OCI-LY1 (cell line): ENCODE data around the gene NUDCD3.

Source experiments
- H2AFZ ChIP-seq: fragments of 200-600 bp; sonication (generic), shearing (Covaris generic); 2 replicates; pipeline ENCODE4 v1.6.0; 2014; ENCODE audit warnings: antibody characterized with exemption, mild to moderate bottlenecking, low read length
- H3F3A ChIP-seq: fragments of 200-600 bp; sonication (generic), shearing (Covaris generic); 2 replicates; pipeline ENCODE4 v1.6.0; 2014; ENCODE audit warnings: mild to moderate bottlenecking, antibody characterized with exemption, low read length, moderate library complexity; ENCODE audit not compliant: insufficient read depth
- H3K27ac ChIP-seq: fragments of 200-600 bp; sonication (generic); 2 replicates; pipeline ENCODE4 v1.5.1; 2014; ENCODE audit warnings: low read length, mixed run types, mild to moderate bottlenecking, low read depth; ENCODE audit not compliant: poor library complexity, severe bottlenecking
- H3K27me3 ChIP-seq: fragments of 200-600 bp; sonication (generic); 2 replicates; pipeline ENCODE4 v1.6.0; 2014; ENCODE audit warnings: antibody characterized with exemption, mild to moderate bottlenecking, low read length, moderate library complexity; ENCODE audit not compliant: insufficient read depth
- H3K36me3 ChIP-seq: fragments of 200-600 bp; sonication (generic); 2 replicates; pipeline ENCODE4 v1.6.1; 2014; ENCODE audit warnings: mild to moderate bottlenecking, antibody characterized with exemption, low read length, moderate library complexity, mixed read lengths; ENCODE audit not compliant: insufficient read depth
- H3K4me1 ChIP-seq: fragments of 200-600 bp; sonication (generic); 2 replicates; pipeline ENCODE4 v1.5.1; 2014; ENCODE audit warnings: mild to moderate bottlenecking, low read length, moderate library complexity; ENCODE audit not compliant: insufficient read depth, severe bottlenecking
- H3K4me2 ChIP-seq: fragments of 200-600 bp; sonication (generic), shearing (Covaris generic); 2 replicates; pipeline ENCODE4 v1.6.1; 2014; ENCODE audit warnings: low read length
- H3K4me3 ChIP-seq: fragments of 200-600 bp; sonication (generic); 2 replicates; pipeline ENCODE4 v1.5.1; 2014; ENCODE audit warnings: low read length, low read depth, mild to moderate bottlenecking, mixed read lengths; ENCODE audit not compliant: poor library complexity, severe bottlenecking
- H3K79me2 ChIP-seq: fragments of 200-600 bp; shearing (Covaris generic); 2 replicates; pipeline ENCODE4 v1.6.1; 2016; ENCODE audit warnings: mixed run types, low read length, mixed read lengths; ENCODE audit not compliant: insufficient read depth
- H3K9ac ChIP-seq: fragments of 200-600 bp; sonication (generic), shearing (Covaris generic); 2 replicates; pipeline ENCODE4 v1.6.1; 2014; ENCODE audit warnings: mild to moderate bottlenecking, low read length, mixed read lengths
- H3K9me2 ChIP-seq: fragments of 200-600 bp; sonication (generic), shearing (Covaris generic); 2 replicates; pipeline ENCODE4 v1.6.1; 2014; ENCODE audit warnings: low read depth, mild to moderate bottlenecking, low read length, mixed read lengths
- H3K9me3 ChIP-seq: fragments of 200-600 bp; shearing (Covaris generic); 2 replicates; pipeline ENCODE4 v1.6.1; 2014; ENCODE audit warnings: low read length, mixed read lengths
- H4K20me1 ChIP-seq: fragments of 200-600 bp; sonication (generic), shearing (Covaris generic); 2 replicates; pipeline ENCODE4 v1.6.0; 2016; ENCODE audit warnings: mild to moderate bottlenecking, low read length; ENCODE audit not compliant: insufficient read depth
- CTCF ChIP-seq: fragments of 200-600 bp; sonication (generic), shearing (Covaris generic); IDR thresholded peaks from 2 replicates; pipeline ENCODE4 v1.5.1; 2017; ENCODE audit warnings: mild to moderate bottlenecking, antibody characterized with exemption, low read length, moderate library complexity, mixed read lengths
- EZH2 ChIP-seq: fragments of 200-600 bp; sonication (generic), shearing (Covaris generic); IDR thresholded peaks from 2 replicates; pipeline ENCODE4 v1.8.0; 2017; ENCODE audit warnings: borderline replicate concordance, mixed run types, mild to moderate bottlenecking, antibody characterized with exemption, low read length, moderate library complexity, mixed read lengths

The NUDCD3 gene

DNA sequence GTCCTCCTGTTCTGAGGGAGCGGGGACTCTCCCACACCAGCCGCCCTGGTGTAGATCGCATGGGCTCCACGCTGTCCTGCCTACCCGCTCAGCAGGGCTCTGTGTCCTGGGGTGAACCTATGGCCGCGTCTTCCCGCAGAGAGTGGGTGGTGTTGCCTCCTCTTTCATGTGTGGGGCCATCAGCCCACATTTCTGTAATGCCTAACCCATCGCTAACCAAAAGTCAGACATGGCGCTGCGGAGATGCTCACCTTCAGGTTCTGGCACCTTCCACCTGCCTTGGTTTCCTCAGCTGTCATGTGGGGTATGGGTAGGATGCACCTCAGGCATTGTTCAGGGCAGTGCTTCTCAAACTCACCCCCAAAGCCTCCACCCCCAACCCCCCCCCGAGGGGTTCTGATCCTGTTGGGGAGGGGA lies 114.5 kb downstream of the NUDCD3 start:
- H3K4me1 ChIP-seq: peaks cover 11% of the 10 kb centered on the region
- H3K4me2 ChIP-seq: no peak overlapping the region
- no peaks in the 10 kb centered on the region for H3K36me3 ChIP-seq
- H3K27me3 ChIP-seq: no peaks in the 10 kb centered on the region
- H4K20me1 ChIP-seq: no peaks in the 10 kb centered on the region
- no peaks in the 10 kb centered on the region for H3K9me2 ChIP-seq
- no peaks in the 10 kb centered on the region for H3K79me2 ChIP-seq
- TF ChIP-seq CTCF: no peak
- no peak for TF ChIP-seq EZH2
- no peak overlapping the region for H3K4me3 ChIP-seq
- no peak overlapping the region for H2AFZ ChIP-seq
- no peaks in the 10 kb centered on the region for H3K9me3 ChIP-seq
- H3K9ac ChIP-seq: no peak overlapping the region
- no peaks in the 10 kb centered on the region for H3F3A ChIP-seq
- H3K27ac ChIP-seq: no peak overlapping the region

- peaks cover 11% of the 10 kb centered on the region for H3K4me1 ChIP-seq
Observed at GRCh38 chr7:44375236-44375699, 115.2 kb downstream of the NUDCD3 start.

GRCh38 chr7:44374007-44374763 lies 116.3 kb downstream of the NUDCD3 start:
- no peaks in the 10 kb centered on the region for H3F3A ChIP-seq
- no peaks in the 10 kb centered on the region for H3K9me2 ChIP-seq
- H4K20me1 ChIP-seq: no peaks in the 10 kb centered on the region
- no peak overlapping the region for H3K27ac ChIP-seq
- TF ChIP-seq CTCF: no peak
- no peak overlapping the region for H3K4me3 ChIP-seq
- no peaks in the 10 kb centered on the region for H3K9me3 ChIP-seq
- H3K4me1 ChIP-seq: peaks cover 11% of the 10 kb centered on the region
- no peak overlapping the region for H2AFZ ChIP-seq
- H3K27me3 ChIP-seq: no peaks in the 10 kb centered on the region
- no peak overlapping the region for H3K4me2 ChIP-seq
- H3K36me3 ChIP-seq: no peaks in the 10 kb centered on the region
- no peak overlapping the region for H3K9ac ChIP-seq
- H3K79me2 ChIP-seq: no peaks in the 10 kb centered on the region

More at GRCh38 chr7:44375236-44375699, 115.2 kb downstream of the NUDCD3 start:
- H3K4me3 ChIP-seq: no peak overlapping the region
- H4K20me1 ChIP-seq: no peaks in the 10 kb centered on the region
- H3K79me2 ChIP-seq: no peaks in the 10 kb centered on the region
- H3K9me3 ChIP-seq: no peaks in the 10 kb centered on the region
- H2AFZ ChIP-seq: no peak overlapping the region
- no peaks in the 10 kb centered on the region for H3F3A ChIP-seq
- H3K27ac ChIP-seq: no peak overlapping the region
- H3K36me3 ChIP-seq: no peaks in the 10 kb centered on the region
- H3K4me2 ChIP-seq: no peak overlapping the region
- no peak overlapping the region for H3K9ac ChIP-seq
- H3K27me3 ChIP-seq: no peaks in the 10 kb centered on the region
- H3K9me2 ChIP-seq: no peaks in the 10 kb centered on the region
- TF ChIP-seq EZH2: no peak
- TF ChIP-seq CTCF: peak; percentile 36; the same call in 1 of the 2 replicates
